K562 (cell line): Measurements from ENCODE around the gene BRAF. TPM values are rescaled to one million over a fixed set of nuclear protein-coding genes. Genes with fewer than 3 reads are reported as not detected.

Source experiments
- BRD9 ChIP-seq: fragments of 450-650 bp; IDR thresholded peaks from 2 replicates; pipeline ENCODE4 v1.6.1; 2018; ENCODE audit warnings: low read depth; ENCODE audit not compliant: partially characterized antibody
- CBFA2T3 ChIP-seq: fragments of 450-650 bp; IDR thresholded peaks from 2 replicates; pipeline ENCODE4 v1.6.1; 2017
- CREB1 ChIP-seq, 2 experiments: sonication (generic) in 1 of 2; formaldehyde crosslinking in 1 of 2; IDR thresholded peaks; 2 replicates each; pipeline versions ENCODE4 v1.6.1 to v1.8.0; 2012 to 2022; ENCODE audit warnings: inconsistent platforms in 1 of 2, mild to moderate bottlenecking in 1 of 2, missing genetic modification reagents in 1 of 2, moderate library complexity in 1 of 2
- FOXM1 ChIP-seq, 2 experiments: fragments of 450-650 bp in 1 of 2; sonication (generic) in 1 of 2; formaldehyde crosslinking in 1 of 2; IDR thresholded peaks; 2 replicates each; pipeline versions ENCODE4 v1.6.1 to v1.9.0; 2017 to 2022; ENCODE audit warnings: low read depth in 2 of 2, mild to moderate bottlenecking in 2 of 2, missing genetic modification reagents in 1 of 2, moderate library complexity in 1 of 2
- ILK ChIP-seq: fragments of 450-650 bp; IDR thresholded peaks from 2 replicates; pipeline ENCODE4 v1.6.1; 2016; ENCODE audit warnings: missing genetic modification characterization, low read depth, mild to moderate bottlenecking, missing compliant biosample characterization, moderate library complexity, borderline replicate concordance
- IRF2 ChIP-seq: sonication (generic); formaldehyde crosslinking; IDR thresholded peaks from 2 replicates; pipeline ENCODE4 v1.8.1; 2022; ENCODE audit warnings: mild to moderate bottlenecking, missing genetic modification reagents
- KDM1A ChIP-seq, 2 experiments: fragments of 450-650 bp; IDR thresholded peaks; 2 replicates each; pipeline ENCODE4 v1.6.1; 2016; ENCODE audit warnings: mild to moderate bottlenecking in 2 of 2
- KHSRP ChIP-seq: fragments of 450-650 bp; IDR thresholded peaks from 2 replicates; pipeline ENCODE4 v1.6.1; 2017
- KLF13 ChIP-seq: fragments of 450-650 bp; IDR thresholded peaks from 2 replicates; pipeline ENCODE4 v1.6.1; 2016; ENCODE audit warnings: missing genetic modification characterization, low read depth, mild to moderate bottlenecking, missing compliant biosample characterization, moderate library complexity, borderline replicate concordance
- LARP7 ChIP-seq: fragments of 450-650 bp; IDR thresholded peaks from 2 replicates; pipeline ENCODE4 v1.6.1; 2016
- MTA3 ChIP-seq: fragments of 450-650 bp; formaldehyde crosslinking; IDR thresholded peaks from 2 replicates; pipeline ENCODE4 v1.6.1; 2017; ENCODE audit warnings: mild to moderate bottlenecking, borderline replicate concordance
- MYBL2 ChIP-seq, 2 experiments: fragments of 450-650 bp in 1 of 2; sonication (generic) in 1 of 2; formaldehyde crosslinking in 1 of 2; IDR thresholded peaks; 2 replicates each; pipeline versions ENCODE4 v1.6.1 to v1.8.1; 2017 to 2022; ENCODE audit warnings: borderline replicate concordance in 1 of 2, inconsistent platforms in 1 of 2, low read depth in 1 of 2, mild to moderate bottlenecking in 1 of 2, missing genetic modification reagents in 1 of 2, moderate library complexity in 1 of 2
- NFATC3 ChIP-seq: fragments of 450-650 bp; IDR thresholded peaks from 2 replicates; pipeline ENCODE4 v1.6.1; 2017; ENCODE audit warnings: mild to moderate bottlenecking
- OTX1 ChIP-seq: fragments of 450-650 bp; formaldehyde crosslinking; IDR thresholded peaks from 2 replicates; pipeline ENCODE4 v1.4.0; 2022; ENCODE audit warnings: mild to moderate bottlenecking
- POLR2AphosphoS5 ChIP-seq: IDR thresholded peaks from 2 replicates; pipeline ENCODE4 v1.6.1; 2011; ENCODE audit warnings: mild to moderate bottlenecking, low read depth, low read length, moderate library complexity; ENCODE audit not compliant: control insufficient read depth, insufficient read depth
- POLR2B ChIP-seq: fragments of 450-650 bp; IDR thresholded peaks from 2 replicates; pipeline ENCODE4 v1.6.1; 2018; ENCODE audit warnings: low read depth; ENCODE audit not compliant: partially characterized antibody
- RAD51 ChIP-seq: fragments of 450-650 bp; IDR thresholded peaks from 2 replicates; pipeline ENCODE4 v1.7.1; 2016; ENCODE audit warnings: low read depth, mild to moderate bottlenecking, borderline replicate concordance
- SAP30 ChIP-seq: fragments of 200-600 bp; sonication (generic); IDR thresholded peaks from 2 replicates; pipeline ENCODE4 v1.6.1; 2012; ENCODE audit warnings: borderline replicate concordance, low read depth, mild to moderate bottlenecking, moderate library complexity, low read length, control low read depth, inconsistent platforms; ENCODE audit not compliant: insufficient read depth, poor library complexity, severe bottlenecking
- SIN3B ChIP-seq: fragments of 450-650 bp; IDR thresholded peaks from 2 replicates; pipeline ENCODE4 v1.6.1; 2017; ENCODE audit warnings: low read depth, mild to moderate bottlenecking, moderate library complexity
- SMARCA5 ChIP-seq: fragments of 450-650 bp; IDR thresholded peaks from 2 replicates; pipeline ENCODE4 v1.6.1; 2016
- ZFPM2 ChIP-seq: fragments of 250-450 bp; sonication (Bioruptor Pico); IDR thresholded peaks from 2 replicates; pipeline ENCODE4 v1.5.1; 2022; ENCODE audit warnings: mild to moderate bottlenecking
- ZFX ChIP-seq: sonication (generic); formaldehyde crosslinking; IDR thresholded peaks from 2 replicates; pipeline ENCODE4 v1.8.0; 2022; ENCODE audit warnings: mild to moderate bottlenecking, missing genetic modification reagents, moderate library complexity
- ZNF445 ChIP-seq: fragments of 250-450 bp; sonication (Bioruptor Pico); IDR thresholded peaks from 2 replicates; pipeline ENCODE4 v1.4.0; 2020; ENCODE audit warnings: low read depth, mild to moderate bottlenecking, moderate library complexity
- ZNF589 ChIP-seq: fragments of 200-800 bp; sonication (Bioruptor generic); IDR thresholded peaks from 2 replicates; pipeline ENCODE4 v1.6.1; 2016; ENCODE audit warnings: low read depth, missing genetic modification characterization, missing compliant biosample characterization
- polyA plus RNA-seq, 8 experiments: library from polyadenylated mRNA; depleted of rRNA in 4 of 8; stranded (reverse) in 5 of 8; unstranded in 3 of 8; fragments of >200 nt; fragmentation: Nextera tagmentation in 2 of 8; fragmentation: Illumina TruSeq in 1 of 8; extraction: Ambion mirVana in 2 of 8; extraction: Trizol in 1 of 8; gene quantifications; 2 replicates each; pipeline versions ENCODE4 v1.2.1 to v1.2.3, GENCODE V29; 2011 to 2014; ENCODE audit warnings: inconsistent platforms in 1 of 8, missing spikeins in 1 of 8
- total RNA-seq, 7 experiments: library from RNA; depleted of rRNA in 6 of 7; stranded (reverse); fragments of >200 nt in 6 of 7; fragmentation: Illumina TruSeq in 2 of 7; extraction: Trizol in 2 of 7; gene quantifications; 2 replicates each; pipeline versions ENCODE4 v1.2.1 to v1.2.3, GENCODE V29; 2011 to 2021; ENCODE audit warnings: low replicate concordance in 1 of 7
- TF ChIP-seq, protein P1 (sequence below): sonication (generic); formaldehyde crosslinking; IDR thresholded peaks from 2 replicates; pipeline ENCODE4 v1.9.0; 2022; ENCODE audit warnings: mild to moderate bottlenecking, missing genetic modification reagents
- TF ChIP-seq, protein P2 (sequence below): fragments of 250-450 bp; sonication (Bioruptor Pico); IDR thresholded peaks from 2 replicates; pipeline ENCODE4 v1.5.0; 2021

Gene BRAF
- total and polyA plus RNA-seq, 9 of the 15 experiments (the other 6 are each of a cell fraction or from before 2014, with no cell fraction given): 3.6 to 38.3 (median 21.9) TPM

DNA sequence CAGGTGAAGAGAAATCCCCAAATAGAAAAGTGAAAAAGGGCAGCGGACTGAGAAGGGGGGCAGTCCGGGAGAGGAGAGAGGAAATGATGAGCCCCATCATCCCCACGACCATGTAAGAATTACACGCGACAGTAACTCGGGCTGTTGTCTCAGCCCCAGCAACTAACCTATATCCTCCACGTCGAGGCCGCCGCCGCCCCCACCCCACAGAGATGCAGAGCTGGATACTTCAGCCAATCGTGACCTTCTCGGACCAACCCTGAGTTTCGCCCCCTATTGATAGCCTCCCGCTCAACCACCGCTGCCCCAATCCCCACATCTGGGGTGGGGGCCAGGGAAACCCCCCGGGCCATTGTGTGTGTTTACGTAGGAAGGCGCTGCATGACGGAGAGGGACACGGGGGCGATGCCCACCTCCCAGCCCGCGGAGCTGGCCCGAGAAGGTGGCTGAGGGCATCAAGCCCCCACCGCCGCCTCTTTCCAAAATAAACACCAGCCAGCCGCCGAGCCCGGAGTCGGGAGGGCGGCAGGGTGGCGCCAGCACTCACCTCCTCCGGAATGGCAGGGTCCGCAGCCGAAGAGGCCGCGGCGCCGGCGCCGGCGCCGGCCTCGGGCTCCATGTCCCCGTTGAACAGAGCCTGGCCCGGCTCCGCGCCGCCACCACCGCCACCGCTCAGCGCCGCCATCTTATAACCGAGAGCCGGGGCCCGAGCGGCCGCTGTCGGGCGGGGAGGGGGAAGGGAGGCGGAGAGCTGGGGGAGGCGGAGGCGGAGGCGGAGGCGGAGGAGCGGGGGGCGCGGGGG lies 509 bp downstream of the BRAF start (continued):
- TF ChIP-seq ZNF445 (CRISPR knock-in tag) (no peak), RAD51 (no peak), CREB1 (IDR thresholded peaks at IDR 0.05) (peak; percentile 82), CREB1 (CRISPR knock-in tag; IDR thresholded peaks at IDR 0.05) (peak; percentile 84), CBFA2T3 (no peak), OTX1 (CRISPR knock-in tag) (no peak), KHSRP (no peak), SMARCA5 (peak; percentile 57; the same call in 1 of the 2 replicates), BRD9 (peak; percentile 46), FOXM1 (IDR thresholded peaks at IDR 0.05; ENCODE audit: low read depth) (no peak; the same call in 1 of the 2 replicates), FOXM1 (CRISPR knock-in tag; IDR thresholded peaks at IDR 0.05; ENCODE audit: low read depth) (peak; percentile 85; the same call in 1 of the 2 replicates), NFATC3 (no peak), ZNF589 (0 out of 2 replicates have a peak, but pooled peaks have one; percentile 20), MYBL2 (IDR thresholded peaks at IDR 0.05; ENCODE audit: low read depth) (no peak), MYBL2 (CRISPR knock-in tag; IDR thresholded peaks at IDR 0.05; ENCODE audit: borderline replicate concordance) (no peak), LARP7 (0 out of 2 replicates have a peak, but pooled peaks have one; percentile 25), KLF13 (tag) (peak; percentile 36; the same call in 1 of the 2 replicates), ILK (tag) (no peak), MTA3 (peak; percentile 90), POLR2AphosphoS5 (peak; percentile 64), KDM1A (IDR thresholded peaks at IDR 0.05) (peak in 1 of 2 experiments; percentile 52; a peak in 2 of 4 replicates), IRF2 (CRISPR knock-in tag) (no peak), SIN3B (peak; percentile 69), ZFPM2 (no peak), POLR2B (peak; percentile 64), SAP30 (peak; percentile 42), ZFX (peak; percentile 94)
- TF ChIP-seq, protein P1, sequence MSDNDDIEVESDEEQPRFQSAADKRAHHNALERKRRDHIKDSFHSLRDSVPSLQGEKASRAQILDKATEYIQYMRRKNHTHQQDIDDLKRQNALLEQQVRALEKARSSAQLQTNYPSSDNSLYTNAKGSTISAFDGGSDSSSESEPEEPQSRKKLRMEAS: peak; percentile 22; the same call in 1 of the 2 replicates
- TF ChIP-seq, protein P2, sequence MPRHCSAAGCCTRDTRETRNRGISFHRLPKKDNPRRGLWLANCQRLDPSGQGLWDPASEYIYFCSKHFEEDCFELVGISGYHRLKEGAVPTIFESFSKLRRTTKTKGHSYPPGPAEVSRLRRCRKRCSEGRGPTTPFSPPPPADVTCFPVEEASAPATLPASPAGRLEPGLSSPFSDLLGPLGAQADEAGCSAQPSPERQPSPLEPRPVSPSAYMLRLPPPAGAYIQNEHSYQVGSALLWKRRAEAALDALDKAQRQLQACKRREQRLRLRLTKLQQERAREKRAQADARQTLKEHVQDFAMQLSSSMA (CRISPR knock-in tag): no peak
